ENCODE data around the gene PLP1.
"Not testable (repeated sequence)": the region's sequence is repeated elsewhere in the genome, so short reads cannot be mapped to it uniquely, and the experiment has no call there.

PLP1 gene

GRCh38 chrX:103776546-103776945 is at the start of gene PLP1:
TSS of gene PLP1 (plus strand) at chrX:103776840. CDS start at chrX:103776996, 156 bp downstream.
- no peak for DNase-seq (ENCODE audit: low read depth in 3 of 3, low spot score in 1 of 3)

GRCh38 chrX:103727115-103727514 is 49.5 kb upstream of the PLP1 start:
- no peak for DNase-seq (ENCODE audit: low read depth in 3 of 3, low spot score in 1 of 3)

- DNase-seq (ENCODE audit: low read depth in 3 of 3, low spot score in 1 of 3) = no peak
These were observed 47.6 kb upstream of the PLP1 start for GRCh38 chrX:103729015-103729414.

GRCh38 chrX:103730147-103730795 is 46.4 kb upstream of the PLP1 start:
- DNase-seq (ENCODE audit: low read depth in 3 of 3, low spot score in 1 of 3) = no peak

GRCh38 chrX:103730796-103731493 is 45.7 kb upstream of the PLP1 start:
- no peak for DNase-seq (ENCODE audit: low read depth in 3 of 3, low spot score in 1 of 3)

GRCh38 chrX:103733017-103733416 is 43.6 kb upstream of the PLP1 start:
- no peak for DNase-seq (ENCODE audit: low read depth in 3 of 3, low spot score in 1 of 3)

GRCh38 chrX:103734125-103734760 is 42.4 kb upstream of the PLP1 start:
- DNase-seq (ENCODE audit: low read depth in 3 of 3, low spot score in 1 of 3) = no peak

GRCh38 chrX:103737696-103738095 is 38.9 kb upstream of the PLP1 start:
- DNase-seq (ENCODE audit: low read depth in 3 of 3, low spot score in 1 of 3) = no peak

- DNase-seq (ENCODE audit: low read depth in 3 of 3, low spot score in 1 of 3) = no peak
These were observed 37.2 kb upstream of the PLP1 start for GRCh38 chrX:103739421-103739820.

- DNase-seq (ENCODE audit: low read depth in 3 of 3, low spot score in 1 of 3) = no peak
These were observed 34.8 kb upstream of the PLP1 start for GRCh38 chrX:103741879-103742278.

GRCh38 chrX:103742339-103742738 is 34.3 kb upstream of the PLP1 start:
- DNase-seq (ENCODE audit: low read depth in 3 of 3, low spot score in 1 of 3) = no peak

- DNase-seq (ENCODE audit: low read depth in 3 of 3, low spot score in 1 of 3) = no peak
These were observed 29.5 kb upstream of the PLP1 start for GRCh38 chrX:103747163-103747562.

- no peak for DNase-seq (ENCODE audit: low read depth in 3 of 3, low spot score in 1 of 3)
These were observed 22.2 kb upstream of the PLP1 start for GRCh38 chrX:103754401-103754800.

- no peak for DNase-seq (ENCODE audit: low read depth in 3 of 3, low spot score in 1 of 3)
These were observed 19.9 kb upstream of the PLP1 start for GRCh38 chrX:103756736-103757135.

GRCh38 chrX:103758555-103758954 is 18.1 kb upstream of the PLP1 start:
- no peak for DNase-seq (ENCODE audit: low read depth in 3 of 3, low spot score in 1 of 3)

- DNase-seq (ENCODE audit: low read depth in 3 of 3, low spot score in 1 of 3) = not testable (repeated sequence)
These were observed 13.1 kb upstream of the PLP1 start for GRCh38 chrX:103763541-103763940.

- not testable (repeated sequence) for DNase-seq (ENCODE audit: low read depth in 3 of 3, low spot score in 1 of 3)
These were observed 9.7 kb upstream of the PLP1 start for GRCh38 chrX:103766813-103767555.

GRCh38 chrX:103773445-103773844 is 3.2 kb upstream of the PLP1 start:
- no peak for DNase-seq (ENCODE audit: low read depth in 3 of 3, low spot score in 1 of 3)

GRCh38 chrX:103774070-103774642 is 2.5 kb upstream of the PLP1 start:
- DNase-seq (ENCODE audit: low read depth in 3 of 3, low spot score in 1 of 3) = no peak

- DNase-seq (ENCODE audit: low read depth in 3 of 3, low spot score in 1 of 3) = no peak
These were observed 2.6 kb downstream of the PLP1 start for GRCh38 chrX:103779141-103779789.

All from stimulated activated CD4-positive, alpha-beta T cell treated with anti-CD3 and anti-CD28 coated beads, TNF-alpha, amount 100 ng/mL, for 1 hour (primary cell).